H1 (cell line): ENCODE results near the gene TBX4. TPM values are rescaled to one million over a fixed set of nuclear protein-coding genes. Genes with fewer than 3 reads are reported as not detected.
A peak's percentile ranks its signal among the peaks of the same experiment; 100 is the strongest.

Experiments used
- ASH2L ChIP-seq: fragments of 200-600, 300-600 bp; sonication (generic); IDR thresholded peaks from one replicate; pipeline ENCODE4 v1.7.1; 2017; ENCODE audit warnings: low read length
- EP300 ChIP-seq, 2 experiments: IDR thresholded peaks; 1 replicate in 1 of 2; 2 replicates in 1 of 2; pipeline ENCODE4 v1.6.1; 2011 to 2012; ENCODE audit warnings: low read depth in 2 of 2, low read length in 2 of 2, mild to moderate bottlenecking in 2 of 2, borderline replicate concordance in 1 of 2, inconsistent platforms in 1 of 2, moderate library complexity in 1 of 2
- HDAC2 ChIP-seq, 2 experiments: fragments of 300-600 bp in 1 of 2; sonication (generic) in 1 of 2; IDR thresholded peaks; 2 replicates each; pipeline ENCODE4 v1.6.1; 2011 to 2012; ENCODE audit warnings: low read depth in 2 of 2, low read length in 2 of 2, mild to moderate bottlenecking in 2 of 2, moderate library complexity in 2 of 2, borderline replicate concordance in 1 of 2, inconsistent platforms in 1 of 2
- HDAC6 ChIP-seq: IDR thresholded peaks from one replicate; pipeline ENCODE4 v1.7.1; 2012; ENCODE audit warnings: low read depth, mild to moderate bottlenecking, inconsistent platforms, low read length, moderate library complexity
- MAX ChIP-seq: IDR thresholded peaks from 2 replicates; pipeline ENCODE4 v1.6.1; 2012; ENCODE audit warnings: inconsistent platforms
- NRF1 ChIP-seq: IDR thresholded peaks from 2 replicates; pipeline ENCODE4 v1.6.1; 2011; ENCODE audit warnings: mild to moderate bottlenecking, low read depth, low read length, improper control_type of control experiment
- POU5F1 ChIP-seq: IDR thresholded peaks from 2 replicates; pipeline ENCODE4 v1.6.1; 2011; ENCODE audit warnings: low read depth, mild to moderate bottlenecking, low read length, moderate library complexity
- RBBP5 ChIP-seq: IDR thresholded peaks from 2 replicates; pipeline ENCODE4 v1.7.1; 2012; ENCODE audit warnings: low read depth, mild to moderate bottlenecking, inconsistent platforms, low read length, moderate library complexity, borderline replicate concordance
- RNF2 ChIP-seq: fragments of 200-900, 300-1000 bp; sonication (generic); IDR thresholded peaks from 2 replicates; pipeline ENCODE4 v1.7.1; 2016; ENCODE audit warnings: borderline replicate concordance, low read depth, mild to moderate bottlenecking, antibody characterized with exemption, low read length; ENCODE audit not compliant: poor library complexity, severe bottlenecking; ENCODE audit errors: missing control alignments
- SP4 ChIP-seq: IDR thresholded peaks from 2 replicates; pipeline ENCODE4 v1.6.1; 2012; ENCODE audit warnings: low read length, inconsistent platforms
- SRF ChIP-seq: IDR thresholded peaks from 2 replicates; pipeline ENCODE4 v1.6.1; 2011; ENCODE audit warnings: mild to moderate bottlenecking, low read depth, low read length, moderate library complexity
- YY1 ChIP-seq: IDR thresholded peaks from 2 replicates; pipeline ENCODE4 v1.6.1; 2011; ENCODE audit warnings: low read depth, mild to moderate bottlenecking, low read length
- polyA plus RNA-seq, 7 experiments: library from polyadenylated mRNA; depleted of rRNA in 3 of 7; stranded (reverse) in 5 of 7; unstranded in 2 of 7; fragments of >200 nt in 5 of 7; fragments of 200-250 nt in 2 of 7; gene quantifications; 1 replicate in 5 of 7; 2 replicates in 1 of 7; 4 replicates in 1 of 7; pipeline versions ENCODE4 v1.2.1 to v1.2.3, GENCODE V29; 2011 to 2013; ENCODE audit warnings: missing spikeins in 2 of 7, mixed read lengths in 2 of 7
- total RNA-seq: library from RNA; stranded (reverse); fragmentation: NEBNext Ultra II Directional; extraction: Animal tissue kit (Norgen Biotek cat#: 25700); gene quantifications from 2 replicates; pipeline ENCODE4 v1.2.1, GENCODE V29; 2021
- TF ChIP-seq, protein P1 (sequence below): IDR thresholded peaks from 2 replicates; pipeline ENCODE4 v1.6.1; 2011; ENCODE audit warnings: low read length, improper control_type of control experiment
- TF ChIP-seq, protein P2 (sequence below): IDR thresholded peaks from 2 replicates; pipeline ENCODE4 v1.6.1; 2012; ENCODE audit warnings: inconsistent platforms

The TBX4 gene
- total and polyA plus RNA-seq, 2 of the 8 experiments (the other 6 are each of a cell fraction or from before 2014, with no cell fraction given) = 0.02 TPM; not detected in 1

DNA sequence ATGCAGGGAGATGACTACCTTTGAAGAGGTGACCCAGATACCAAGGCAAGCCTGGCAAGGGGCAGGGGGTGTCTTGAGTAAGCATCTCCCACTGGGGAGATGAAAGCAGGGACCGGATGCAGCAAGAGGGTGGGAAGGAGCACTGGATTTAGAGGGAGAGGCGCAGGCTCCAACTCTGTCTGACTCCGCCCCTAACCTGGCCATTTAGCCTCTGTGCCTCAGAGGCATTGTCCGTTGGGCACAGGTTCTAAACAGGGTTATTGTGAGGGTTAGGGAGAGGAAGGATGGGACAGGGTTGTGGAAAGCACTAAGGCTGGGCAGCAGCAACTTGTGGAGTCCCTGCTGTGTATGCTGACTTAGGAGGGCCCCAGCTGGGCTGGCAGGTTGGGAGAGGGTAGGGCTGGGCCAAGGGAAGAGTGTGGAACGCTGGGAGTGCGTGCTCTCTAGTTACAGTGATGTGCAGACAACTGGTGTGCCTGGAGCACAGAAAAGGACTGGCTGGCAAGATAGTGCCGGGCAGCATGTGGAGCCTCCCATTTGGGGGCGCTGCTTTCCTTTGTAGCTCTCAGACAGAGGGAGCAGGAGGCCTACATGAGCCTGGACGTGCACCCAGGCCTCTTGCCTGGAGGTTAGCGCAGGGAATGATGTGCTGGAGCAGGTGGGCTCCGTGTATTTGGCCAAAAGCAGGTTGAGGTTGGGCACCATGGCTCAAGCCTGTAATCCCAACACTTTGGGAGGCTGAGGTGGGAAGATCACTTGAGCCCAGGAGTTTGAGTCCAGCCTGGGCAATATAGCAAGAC, 26.3 kb upstream of the TBX4 start (continued):
- TF ChIP-seq RNF2 (no peak), YY1 (no peak), NRF1 (no peak), MAX (peak; percentile 46), EP300 (IDR thresholded peaks at IDR 0.05; ENCODE audit: borderline replicate concordance in 1 of 2, low read depth in 2 of 2, low read length in 2 of 2) (no peak), SP4 (no peak), POU5F1 (no peak), SRF (no peak), HDAC6 (no peak), ASH2L (no peak), RBBP5 (no peak), HDAC2 (IDR thresholded peaks at IDR 0.05; ENCODE audit: borderline replicate concordance in 1 of 2, low read depth in 2 of 2, low read length in 2 of 2) (no peak)
- TF ChIP-seq, protein P1, sequence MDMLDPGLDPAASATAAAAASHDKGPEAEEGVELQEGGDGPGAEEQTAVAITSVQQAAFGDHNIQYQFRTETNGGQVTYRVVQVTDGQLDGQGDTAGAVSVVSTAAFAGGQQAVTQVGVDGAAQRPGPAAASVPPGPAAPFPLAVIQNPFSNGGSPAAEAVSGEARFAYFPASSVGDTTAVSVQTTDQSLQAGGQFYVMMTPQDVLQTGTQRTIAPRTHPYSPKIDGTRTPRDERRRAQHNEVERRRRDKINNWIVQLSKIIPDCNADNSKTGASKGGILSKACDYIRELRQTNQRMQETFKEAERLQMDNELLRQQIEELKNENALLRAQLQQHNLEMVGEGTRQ = no peak
- TF ChIP-seq, protein P2, sequence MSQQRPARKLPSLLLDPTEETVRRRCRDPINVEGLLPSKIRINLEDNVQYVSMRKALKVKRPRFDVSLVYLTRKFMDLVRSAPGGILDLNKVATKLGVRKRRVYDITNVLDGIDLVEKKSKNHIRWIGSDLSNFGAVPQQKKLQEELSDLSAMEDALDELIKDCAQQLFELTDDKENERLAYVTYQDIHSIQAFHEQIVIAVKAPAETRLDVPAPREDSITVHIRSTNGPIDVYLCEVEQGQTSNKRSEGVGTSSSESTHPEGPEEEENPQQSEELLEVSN = no peak
